ENCODE data around the gene RNASE4. TPM values are rescaled to one million over a fixed set of nuclear protein-coding genes. Genes with fewer than 3 reads are reported as not detected.

Gene RNASE4
- total RNA-seq, 4 donors from 2014 or later = 90.9 to 193 (median 118) TPM

GRCh38 chr14:20679907-20680306 lies 4.5 kb upstream of the RNASE4 start:
- TF ChIP-seq EP300 (IDR thresholded peaks at IDR 0.05) (no peak), POLR2A (IDR thresholded peaks at IDR 0.05) (no peak)
- TF ChIP-seq, protein P1, sequence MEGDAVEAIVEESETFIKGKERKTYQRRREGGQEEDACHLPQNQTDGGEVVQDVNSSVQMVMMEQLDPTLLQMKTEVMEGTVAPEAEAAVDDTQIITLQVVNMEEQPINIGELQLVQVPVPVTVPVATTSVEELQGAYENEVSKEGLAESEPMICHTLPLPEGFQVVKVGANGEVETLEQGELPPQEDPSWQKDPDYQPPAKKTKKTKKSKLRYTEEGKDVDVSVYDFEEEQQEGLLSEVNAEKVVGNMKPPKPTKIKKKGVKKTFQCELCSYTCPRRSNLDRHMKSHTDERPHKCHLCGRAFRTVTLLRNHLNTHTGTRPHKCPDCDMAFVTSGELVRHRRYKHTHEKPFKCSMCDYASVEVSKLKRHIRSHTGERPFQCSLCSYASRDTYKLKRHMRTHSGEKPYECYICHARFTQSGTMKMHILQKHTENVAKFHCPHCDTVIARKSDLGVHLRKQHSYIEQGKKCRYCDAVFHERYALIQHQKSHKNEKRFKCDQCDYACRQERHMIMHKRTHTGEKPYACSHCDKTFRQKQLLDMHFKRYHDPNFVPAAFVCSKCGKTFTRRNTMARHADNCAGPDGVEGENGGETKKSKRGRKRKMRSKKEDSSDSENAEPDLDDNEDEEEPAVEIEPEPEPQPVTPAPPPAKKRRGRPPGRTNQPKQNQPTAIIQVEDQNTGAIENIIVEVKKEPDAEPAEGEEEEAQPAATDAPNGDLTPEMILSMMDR (IDR thresholded peaks at IDR 0.05) = no peak
- no peak overlapping the region for H3K4me3 ChIP-seq
- no peak overlapping the region for H3K27ac ChIP-seq
- no peak for DNase-seq (ENCODE audit: low spot score in 2 of 2)
- H3K9me3 ChIP-seq = no peaks in the 10 kb centered on the region
- no peaks in the 10 kb centered on the region for H3K27me3 ChIP-seq
- H3K36me3 ChIP-seq = no peaks in the 10 kb centered on the region
- H3K4me1 ChIP-seq = peaks cover 0 to 12% (median 8%) of the 10 kb centered on the region in 4 donors
- 95 to 96% methylated on average over 1 of the region's 1 CpG for WGBS, 2 donors

DNA sequence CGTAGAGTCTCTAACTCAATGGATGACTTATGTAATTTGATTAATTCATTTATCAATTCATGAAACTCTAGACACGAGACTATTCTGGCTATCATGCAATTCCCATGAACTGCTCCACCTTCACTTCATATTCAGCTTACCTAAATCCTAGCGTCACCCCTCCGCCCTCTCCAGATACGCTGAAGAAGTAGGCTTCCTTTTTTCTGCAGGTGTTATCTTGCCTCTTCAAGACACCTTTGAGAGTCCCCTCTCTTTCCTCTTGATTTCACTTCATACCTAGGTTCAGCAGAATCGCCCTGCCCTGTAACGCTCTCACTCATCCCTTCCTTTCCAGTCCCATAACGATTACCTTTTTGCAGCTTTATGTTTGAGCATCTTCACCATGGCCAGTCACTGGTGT lies 4.0 kb upstream of the RNASE4 start:
- H3K27me3 ChIP-seq = no peaks in the 10 kb centered on the region
- H3K4me3 ChIP-seq = no peak overlapping the region
- no peaks in the 10 kb centered on the region for H3K36me3 ChIP-seq
- no peak for DNase-seq (ENCODE audit: low spot score in 2 of 2)
- no peaks in the 10 kb centered on the region for H3K9me3 ChIP-seq
- peak overlapping the region in 1 of 4 donors; percentile 100 for H3K27ac ChIP-seq
- peaks cover 0 to 16% (median 9%) of the 10 kb centered on the region in 4 donors for H3K4me1 ChIP-seq
- TF ChIP-seq EP300 (IDR thresholded peaks at IDR 0.05) (no peak), POLR2A (IDR thresholded peaks at IDR 0.05) (no peak)
- TF ChIP-seq, protein P1 (IDR thresholded peaks at IDR 0.05) = no peak
- WGBS, 2 donors = 70 to 72% methylated on average over 8 of the region's 8 CpGs

GRCh38 chr14:20680843-20681347 lies 3.5 kb upstream of the RNASE4 start:
- TF ChIP-seq EP300 (IDR thresholded peaks at IDR 0.05) (no peak), POLR2A (IDR thresholded peaks at IDR 0.05) (no peak)
- TF ChIP-seq, protein P1 (IDR thresholded peaks at IDR 0.05) = no peak
- H3K4me1 ChIP-seq = peaks cover 0 to 21% (median 13%) of the 10 kb centered on the region in 4 donors
- H3K36me3 ChIP-seq = no peaks in the 10 kb centered on the region
- no peak for DNase-seq (ENCODE audit: low spot score in 2 of 2)
- WGBS, 2 donors = 12% methylated on average over 7 of the region's 7 CpGs
- no peaks in the 10 kb centered on the region for H3K27me3 ChIP-seq
- H3K9me3 ChIP-seq = no peaks in the 10 kb centered on the region
- peak overlapping the region; percentile 65 to 94 (median 84) for H3K4me3 ChIP-seq
- H3K27ac ChIP-seq = peak overlapping the region; percentile 98 to 100 (median 100)

DNA sequence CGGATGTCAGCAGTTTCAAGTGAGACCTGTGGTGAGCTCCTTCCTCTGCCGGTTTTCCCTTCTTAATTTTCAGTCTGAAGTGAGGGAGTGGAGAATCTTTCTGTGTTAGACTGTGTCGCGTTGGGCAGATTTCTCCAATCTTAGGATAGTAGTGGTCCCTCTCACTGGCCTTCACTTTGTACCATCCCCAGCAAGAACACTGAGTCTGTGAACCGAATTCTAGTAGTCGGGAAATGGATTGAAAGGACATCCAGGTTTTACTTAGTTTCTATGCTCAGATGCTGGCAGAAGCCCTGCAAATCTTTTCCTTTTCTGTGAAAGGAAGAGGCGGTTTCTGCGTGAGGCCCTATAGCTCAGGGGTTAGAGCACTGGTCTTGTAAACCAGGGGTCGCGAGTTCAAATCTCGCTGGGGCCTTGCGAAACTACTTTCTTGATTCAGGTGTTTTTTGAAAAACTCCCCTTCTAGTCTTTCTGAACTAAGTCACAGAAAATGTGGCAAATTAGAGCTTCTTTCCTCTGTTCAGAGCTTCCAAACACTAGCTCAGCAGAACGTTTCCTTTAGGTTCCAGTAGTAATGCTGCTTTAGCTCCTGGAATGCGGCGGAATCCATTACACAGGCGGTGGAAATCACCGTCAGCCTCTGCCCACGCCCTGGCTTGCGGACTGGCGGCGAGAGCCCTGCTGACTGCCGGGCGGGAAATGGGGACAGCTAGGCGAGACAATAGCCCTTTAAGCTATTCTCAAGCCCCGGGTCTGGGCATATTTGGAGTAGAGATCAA lies 2.8 kb upstream of the RNASE4 start:
- no peaks in the 10 kb centered on the region for H3K9me3 ChIP-seq
- no peaks in the 10 kb centered on the region for H3K36me3 ChIP-seq
- peak overlapping the region; percentile 65 to 94 (median 84) for H3K4me3 ChIP-seq
- peak in 1 of 2 donors; percentile 48 for TF ChIP-seq EP300 (IDR thresholded peaks at IDR 0.05)
- TF ChIP-seq, protein P1 (IDR thresholded peaks at IDR 0.05) = no peak
- 0% methylated on average over 25 of the region's 25 CpGs for WGBS, 2 donors
- H3K27me3 ChIP-seq = no peaks in the 10 kb centered on the region
- peak overlapping the region; percentile 98 to 100 (median 100) for H3K27ac ChIP-seq
- peak; percentile 79 to 92 for DNase-seq (ENCODE audit: low spot score in 2 of 2)
- H3K4me1 ChIP-seq = peaks cover 0 to 27% (median 19%) of the 10 kb centered on the region in 4 donors

- WGBS, 2 donors = 0% methylated on average over 10 to 11 of the region's 11 CpGs
- Histone ChIP-seq H3K27me3 (no peaks in the 10 kb centered on the region), H3K4me1 (peaks cover 0 to 33% (median 24%) of the 10 kb centered on the region in 4 donors), H3K27ac (peak overlapping the region; percentile 98 to 100 (median 100)), H3K9me3 (no peaks in the 10 kb centered on the region), H3K36me3 (no peaks in the 10 kb centered on the region), H3K4me3 (peak overlapping the region; percentile 65 to 94 (median 84))
- DNase-seq (ENCODE audit: low spot score in 2 of 2) = no peak
- TF ChIP-seq EP300 (IDR thresholded peaks at IDR 0.05) (no peak), POLR2A (IDR thresholded peaks at IDR 0.05) (no peak)
- TF ChIP-seq, protein P1 (IDR thresholded peaks at IDR 0.05) = no peak
Measured at GRCh38 chr14:20682127-20682434, 2.3 kb upstream of the RNASE4 start.
